Measurements from ENCODE around the gene RPTN.

The RPTN gene

GRCh38 chr1:152164517-152165136, 5.6 kb upstream of the RPTN start:
- TF ChIP-seq CTCF (IDR thresholded peaks at IDR 0.05; ENCODE audit: low read depth, low read length) = no peak
- DNase-seq (ENCODE audit: extremely low read depth, low read depth) = no peak

GRCh38 chr1:152162792-152163463, 3.9 kb upstream of the RPTN start:
- peak; percentile 57 for DNase-seq (ENCODE audit: extremely low read depth, low read depth)
- no peak for TF ChIP-seq CTCF (IDR thresholded peaks at IDR 0.05; ENCODE audit: low read depth, low read length)

GRCh38 chr1:152160576-152160975, 1.5 kb upstream of the RPTN start:
- DNase-seq (ENCODE audit: extremely low read depth, low read depth) = no peak
- no peak for TF ChIP-seq CTCF (IDR thresholded peaks at IDR 0.05; ENCODE audit: low read depth, low read length)

GRCh38 chr1:152153996-152154395, 5.0 kb downstream of the RPTN start:
- TF ChIP-seq CTCF (IDR thresholded peaks at IDR 0.05; ENCODE audit: low read depth, low read length) = no peak
- no peak for DNase-seq (ENCODE audit: extremely low read depth, low read depth)

- no peak for DNase-seq (ENCODE audit: extremely low read depth, low read depth)
- no peak for TF ChIP-seq CTCF (IDR thresholded peaks at IDR 0.05; ENCODE audit: low read depth, low read length)
These were observed 7.4 kb downstream of the RPTN start for GRCh38 chr1:152151646-152152045.

GRCh38 chr1:152148981-152149380, 10.0 kb downstream of the RPTN start:
- DNase-seq (ENCODE audit: extremely low read depth, low read depth) = no peak
- no peak for TF ChIP-seq CTCF (IDR thresholded peaks at IDR 0.05; ENCODE audit: low read depth, low read length)

GRCh38 chr1:152148051-152148450, 11.0 kb downstream of the RPTN start:
- no peak for TF ChIP-seq CTCF (IDR thresholded peaks at IDR 0.05; ENCODE audit: low read depth, low read length)
- no peak for DNase-seq (ENCODE audit: extremely low read depth, low read depth)
